Head of caudate nucleus (tissue), 42 donors: ENCODE measurements around the gene ZPR1.

Source experiments
- DNase-seq, 42 donors: peaks; one replicate each; pipeline versions ENCODE4 v3.0.0 to v3.0.0-alpha.2; 2020 to 2021; ENCODE audit warnings: mixed read lengths in 7 of 42
- intact Hi-C: fragments of 100-400 bp; cut with DNase I; formaldehyde crosslinking; loops from one replicate; pipeline ENCODE4 v1.15.0; 2022

Gene ZPR1

GRCh38 chr11:116797816-116798215, 10.0 kb upstream of the ZPR1 start:
- DNase-seq = no peak
- intact Hi-C loops = no loop called here

GRCh38 chr11:116796548-116796947, 8.7 kb upstream of the ZPR1 start:
- no peak for DNase-seq
- intact Hi-C loops = no loop called here

GRCh38 chr11:116794851-116795250, 7.0 kb upstream of the ZPR1 start:
- intact Hi-C loops = no loop called here
- no peak for DNase-seq

GRCh38 chr11:116793772-116794097, 5.9 kb upstream of the ZPR1 start:
- no peak for DNase-seq
- intact Hi-C loops = no loop called here

- intact Hi-C loops = no loop called here
Measured at GRCh38 chr11:116792869-116793771, 5.3 kb upstream of the ZPR1 start.

GRCh38 chr11:116792144-116792868, 4.5 kb upstream of the ZPR1 start:
- intact Hi-C loops = no loop called here
- no peak for DNase-seq

More at GRCh38 chr11:116792869-116793771, 5.3 kb upstream of the ZPR1 start:
- DNase-seq = no peak

GRCh38 chr11:116791813-116792143, 4.0 kb upstream of the ZPR1 start, which contains the start of gene APOA5:
Gene APOA5 (minus strand): TSS chr11:116791879. CDS start chr11:116791860, 19 bp downstream.
- intact Hi-C loops = no loop called here
- DNase-seq = no peak

- peak; percentile 55 to 95 (median 86) for DNase-seq
- intact Hi-C loops = no loop called here
Measured at GRCh38 chr11:116791002-116791812, 3.4 kb upstream of the ZPR1 start.

- intact Hi-C loops = no loop called here
- no peak for DNase-seq
Measured at GRCh38 chr11:116790167-116791001, 2.6 kb upstream of the ZPR1 start.

- intact Hi-C loops = loop anchor here (2.0 to 5.0 kb wide), 2 partner anchors 320 to 443 kb away; partner anchors contain the start of genes PCSK7 and RNF214
- no peak for DNase-seq
Measured at GRCh38 chr11:116788975-116789374, 1.2 kb upstream of the ZPR1 start.

GRCh38 chr11:116788534-116788933, 711 bp upstream of the ZPR1 start:
- intact Hi-C loops = loop anchor here (2.0 to 5.0 kb wide), 2 partner anchors 320 to 444 kb away; partner anchors contain the start of genes PCSK7 and RNF214
- no peak for DNase-seq

GRCh38 chr11:116787436-116787785, 412 bp downstream of the ZPR1 start:
- peak in 4 of 42 donors; percentile 5 to 54 (median 22) for DNase-seq
- intact Hi-C loops = loop anchor here (5.0 kb wide), 1 partner anchor 445 kb away; the partner anchor contains the start of genes PCSK7 and RNF214

GRCh38 chr11:116786966-116787365, 857 bp downstream of the ZPR1 start:
- DNase-seq = no peak
- intact Hi-C loops = loop anchor here (5.0 kb wide), 1 partner anchor 445 kb away; the partner anchor contains the start of genes PCSK7 and RNF214

- intact Hi-C loops = loop anchor here (5.0 kb wide), 1 partner anchor 446 kb away; the partner anchor contains the start of genes PCSK7 and RNF214
- DNase-seq = no peak
Measured at GRCh38 chr11:116786326-116786725, 1.5 kb downstream of the ZPR1 start.

GRCh38 chr11:116782728-116783127, 5.1 kb downstream of the ZPR1 start:
- DNase-seq = no peak
- intact Hi-C loops = no loop called here

- intact Hi-C loops = no loop called here
- no peak for DNase-seq
Measured at GRCh38 chr11:116778556-116778955, 9.3 kb downstream of the ZPR1 start.

- no peak for DNase-seq
- intact Hi-C loops = no loop called here
Measured at GRCh38 chr11:116777056-116777455, 10.8 kb downstream of the ZPR1 start.

- intact Hi-C loops = no loop called here
- DNase-seq = no peak
Measured at GRCh38 chr11:116776522-116776984, 11.3 kb downstream of the ZPR1 start.
